Body of pancreas (tissue), 4 donors: ENCODE data around the gene SLC26A4. TPM values are rescaled to one million over a fixed set of nuclear protein-coding genes. Genes with fewer than 3 reads are reported as not detected.

Source experiments
- ATAC-seq: fragments of 150-250 bp; one replicate; pipeline ENCODE4 v1.9.1; 2016
- DNase-seq, 4 donors: peaks; one replicate each; pipeline ENCODE4 v3.0.0-alpha.2; 2019
- H3K27ac ChIP-seq, 4 donors: fragments of 200-600 bp; sonication (generic); 1 replicate in 3 of 4; 2 replicates in 1 of 4; pipeline versions ENCODE4 v1.5.1 to v1.6.1; 2016 to 2019; ENCODE audit warnings: mild to moderate bottlenecking in 1 of 4, mixed read lengths in 1 of 4, moderate library complexity in 1 of 4
- H3K27me3 ChIP-seq, 2 donors: fragments of 200-600 bp; sonication (generic); one replicate each; pipeline ENCODE4 v1.6.0; 2016; ENCODE audit warnings: mild to moderate bottlenecking in 1 of 2
- H3K36me3 ChIP-seq, 2 donors: fragments of 200-600 bp; sonication (generic); replicated peaks in 1 of 2; 2 replicates each; pipeline ENCODE4 v1.5.1; 2016; ENCODE audit warnings: low read depth in 2 of 2; ENCODE audit not compliant: insufficient read depth in 1 of 2
- H3K4me1 ChIP-seq: fragments of 200-600 bp; sonication (generic); one replicate; pipeline ENCODE4 v1.6.0; 2016
- H3K4me3 ChIP-seq, 2 donors: fragments of 200-600 bp; sonication (generic); 1 replicate in 1 of 2; 2 replicates in 1 of 2; pipeline ENCODE4 v1.5.1; 2016 to 2019
- H3K9me3 ChIP-seq, 3 donors: fragments of 200-600 bp; sonication (generic); 1 replicate in 2 of 3; 2 replicates in 1 of 3; pipeline ENCODE4 v1.5.1; 2016
- POLR2A ChIP-seq, 3 donors: fragments of 450-650 bp; IDR thresholded peaks; one replicate each; pipeline ENCODE4 v1.6.1; 2016; ENCODE audit warnings: antibody characterized with exemption in 3 of 3, mild to moderate bottlenecking in 2 of 3
- WGBS, 2 donors: methylation state at CpG; one replicate each; pipeline ENCODE4 v1.1.5; 2017; 5-methylcytosine and 5-hydroxymethylcytosine counted together
- intact Hi-C: fragments of 100-400 bp; cut with DNase I; formaldehyde crosslinking; loops from one replicate; pipeline ENCODE4 v1.15.1; 2023
- total RNA-seq, 2 donors: library from RNA; depleted of rRNA; stranded (reverse); fragments of >200 nt; gene quantifications; one replicate each; pipeline ENCODE4 v1.1.0, GENCODE V29; 2016
- TF ChIP-seq, protein P1 (sequence below), 7 experiments: fragments of 450-650 bp in 4 of 7; fragments of 200-600 bp in 3 of 7; sonication (generic) in 3 of 7; IDR thresholded peaks; one replicate each; pipeline ENCODE4 v1.5.1; 2016 to 2019; ENCODE audit warnings: antibody characterized with exemption in 7 of 7

The SLC26A4 gene
- total RNA-seq, 2 donors from 2014 or later, result 0.26 to 0.33 TPM

DNA sequence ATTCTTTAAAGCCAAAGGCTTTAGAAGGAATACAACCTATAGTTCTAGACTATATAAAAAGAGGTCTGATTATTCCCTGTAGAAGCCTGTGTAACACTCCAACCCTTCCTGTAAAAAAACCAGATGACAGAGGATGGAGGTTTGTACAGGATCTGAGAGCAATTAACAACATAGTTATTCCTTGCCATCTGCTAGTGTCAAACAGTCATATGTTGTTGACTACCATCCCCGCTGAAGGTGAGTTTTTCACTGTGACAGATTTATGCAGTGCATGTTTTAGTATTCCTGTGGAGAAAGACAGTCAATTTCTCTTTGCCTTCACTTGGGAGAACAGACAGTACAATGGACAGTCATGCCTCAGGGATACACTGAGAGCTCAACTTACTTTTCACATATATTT, 19.0 kb upstream of the SLC26A4 start:
- H3K4me3 ChIP-seq, result no peak overlapping the region
- TF ChIP-seq, protein P1, sequence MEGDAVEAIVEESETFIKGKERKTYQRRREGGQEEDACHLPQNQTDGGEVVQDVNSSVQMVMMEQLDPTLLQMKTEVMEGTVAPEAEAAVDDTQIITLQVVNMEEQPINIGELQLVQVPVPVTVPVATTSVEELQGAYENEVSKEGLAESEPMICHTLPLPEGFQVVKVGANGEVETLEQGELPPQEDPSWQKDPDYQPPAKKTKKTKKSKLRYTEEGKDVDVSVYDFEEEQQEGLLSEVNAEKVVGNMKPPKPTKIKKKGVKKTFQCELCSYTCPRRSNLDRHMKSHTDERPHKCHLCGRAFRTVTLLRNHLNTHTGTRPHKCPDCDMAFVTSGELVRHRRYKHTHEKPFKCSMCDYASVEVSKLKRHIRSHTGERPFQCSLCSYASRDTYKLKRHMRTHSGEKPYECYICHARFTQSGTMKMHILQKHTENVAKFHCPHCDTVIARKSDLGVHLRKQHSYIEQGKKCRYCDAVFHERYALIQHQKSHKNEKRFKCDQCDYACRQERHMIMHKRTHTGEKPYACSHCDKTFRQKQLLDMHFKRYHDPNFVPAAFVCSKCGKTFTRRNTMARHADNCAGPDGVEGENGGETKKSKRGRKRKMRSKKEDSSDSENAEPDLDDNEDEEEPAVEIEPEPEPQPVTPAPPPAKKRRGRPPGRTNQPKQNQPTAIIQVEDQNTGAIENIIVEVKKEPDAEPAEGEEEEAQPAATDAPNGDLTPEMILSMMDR (IDR thresholded peaks at IDR 0.05), result no peak
- intact Hi-C loops, result no loop called here
- no peaks in the 10 kb centered on the region for H3K27me3 ChIP-seq
- no peaks in the 10 kb centered on the region for H3K4me1 ChIP-seq
- 76 to 100% methylated on average over 1 of the region's 1 CpG for WGBS, 2 donors
- H3K27ac ChIP-seq, result no peak overlapping the region
- no peaks in the 10 kb centered on the region for H3K9me3 ChIP-seq
- H3K36me3 ChIP-seq, result no peaks in the 10 kb centered on the region
- DNase-seq (no peak), ATAC-seq (no peak)

DNA sequence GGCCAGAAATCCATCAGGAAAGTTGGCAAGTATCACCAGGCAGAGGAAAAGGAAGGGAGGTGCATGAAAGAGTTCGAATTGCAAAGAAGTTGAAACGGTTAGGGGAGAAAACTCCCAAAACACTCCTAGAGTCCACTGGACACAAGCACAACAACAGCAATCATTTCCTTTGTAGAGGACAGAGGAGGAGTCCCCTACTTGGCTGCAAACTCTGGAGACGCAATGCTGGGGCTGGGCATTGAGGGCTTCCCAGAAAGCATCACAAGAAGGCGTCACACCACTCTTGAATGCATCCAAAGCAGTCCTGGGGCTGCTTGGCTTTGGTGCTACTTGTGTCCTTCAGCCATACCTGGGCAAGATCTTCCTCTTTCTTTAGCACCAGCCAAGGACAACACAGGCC, 18.1 kb upstream of the SLC26A4 start:
- intact Hi-C loops, result no loop called here
- Histone ChIP-seq H3K4me1 (no peaks in the 10 kb centered on the region), H3K4me3 (no peak overlapping the region), H3K27me3 (no peaks in the 10 kb centered on the region), H3K27ac (no peak overlapping the region), H3K36me3 (no peaks in the 10 kb centered on the region), H3K9me3 (no peaks in the 10 kb centered on the region)
- no peak for ATAC-seq
- no peak for DNase-seq
- no peak for TF ChIP-seq POLR2A (IDR thresholded peaks at IDR 0.05)
- TF ChIP-seq, protein P1 (IDR thresholded peaks at IDR 0.05), result no peak
- WGBS, 2 donors, result 67 to 68% methylated on average over 4 of the region's 4 CpGs

- Histone ChIP-seq H3K27ac (no peak overlapping the region), H3K36me3 (no peaks in the 10 kb centered on the region), H3K9me3 (no peaks in the 10 kb centered on the region), H3K4me3 (no peak overlapping the region), H3K4me1 (no peaks in the 10 kb centered on the region), H3K27me3 (no peaks in the 10 kb centered on the region)
- DNase-seq (no peak), ATAC-seq (no peak)
- WGBS, 2 donors, result 44 to 72% methylated on average over 1 of the region's 1 CpG
- intact Hi-C loops, result no loop called here
- TF ChIP-seq POLR2A (IDR thresholded peaks at IDR 0.05), result no peak
- TF ChIP-seq, protein P1 (IDR thresholded peaks at IDR 0.05), result no peak
These were observed 17.2 kb upstream of the SLC26A4 start for GRCh38 chr7:107643407-107643806.

GRCh38 chr7:107643938-107644308, 16.7 kb upstream of the SLC26A4 start:
- H3K4me3 ChIP-seq, result no peak overlapping the region
- no peaks in the 10 kb centered on the region for H3K4me1 ChIP-seq
- no peaks in the 10 kb centered on the region for H3K9me3 ChIP-seq
- no peak for ATAC-seq
- WGBS, 2 donors, result 86 to 88% methylated on average over 1 of the region's 1 CpG
- intact Hi-C loops, result no loop called here
- no peak overlapping the region for H3K27ac ChIP-seq
- H3K27me3 ChIP-seq, result no peaks in the 10 kb centered on the region
- TF ChIP-seq, protein P1 (IDR thresholded peaks at IDR 0.05), result no peak
- no peak for TF ChIP-seq POLR2A (IDR thresholded peaks at IDR 0.05)
- no peak for DNase-seq
- H3K36me3 ChIP-seq, result no peaks in the 10 kb centered on the region

- WGBS, 2 donors, result 69 to 70% methylated on average over 9 of the region's 9 CpGs
- Histone ChIP-seq H3K4me3 (no peak overlapping the region), H3K27me3 (no peaks in the 10 kb centered on the region), H3K36me3 (no peaks in the 10 kb centered on the region), H3K27ac (no peak overlapping the region), H3K9me3 (no peaks in the 10 kb centered on the region), H3K4me1 (no peaks in the 10 kb centered on the region)
- DNase-seq (no peak), ATAC-seq (no peak)
- intact Hi-C loops, result no loop called here
- TF ChIP-seq, protein P1 (IDR thresholded peaks at IDR 0.05), result no peak
- no peak for TF ChIP-seq POLR2A (IDR thresholded peaks at IDR 0.05)
These were observed 16.2 kb upstream of the SLC26A4 start for GRCh38 chr7:107644309-107644974.
